Stomach (tissue), 19 donors: ENCODE results near the gene DEPDC7. TPM values are rescaled to one million over a fixed set of nuclear protein-coding genes. Genes with fewer than 3 reads are reported as not detected.
"Not testable (repeated sequence)": the region's sequence is repeated elsewhere in the genome, so short reads cannot be mapped to it uniquely, and the experiment has no call there.

Experiments
- DNase-seq, 2 donors: peaks; one replicate each; pipeline versions ENCODE4 v3.0.0 to v3.0.0-alpha.2; 2013 to 2019
- H3K27ac ChIP-seq, 5 donors: fragments of 200-600 bp in 4 of 5; sonication (generic) in 4 of 5; one replicate each; pipeline ENCODE4 v1.5.1; 2013 to 2019; ENCODE audit warnings: mild to moderate bottlenecking in 1 of 5, moderate library complexity in 1 of 5
- H3K27me3 ChIP-seq, 3 donors: fragments of 200-600 bp; sonication (generic); one replicate each; pipeline ENCODE4 v1.5.1; 2017 to 2019; ENCODE audit warnings: mixed run types in 1 of 3
- H3K36me3 ChIP-seq, 4 donors: fragments of 200-600 bp; sonication (generic); 1 replicate in 3 of 4; 2 replicates in 1 of 4; pipeline ENCODE4 v1.5.1; 2016 to 2019
- H3K4me1 ChIP-seq, 4 donors: fragments of 200-600 bp; sonication (generic); one replicate each; pipeline ENCODE4 v1.5.1; 2016 to 2019
- H3K4me3 ChIP-seq, 4 donors: fragments of 200-600 bp; sonication (generic) in 3 of 4; one replicate each; pipeline ENCODE4 v1.5.1; 2016 to 2019; ENCODE audit warnings: mild to moderate bottlenecking in 1 of 4
- H3K9me3 ChIP-seq, 4 donors: fragments of 200-600 bp; sonication (generic); one replicate each; pipeline ENCODE4 v1.5.1; 2016 to 2019
- EP300 ChIP-seq: sonication (generic); formaldehyde crosslinking; IDR thresholded peaks from one replicate; pipeline ENCODE4 v1.6.1; 2017; ENCODE audit warnings: antibody characterized with exemption
- POLR2A ChIP-seq, 4 donors: fragments of 450-650 bp; IDR thresholded peaks; one replicate each; pipeline ENCODE4 v1.6.1; 2016; ENCODE audit warnings: antibody characterized with exemption in 4 of 4, control low read depth in 2 of 4, mild to moderate bottlenecking in 1 of 4, moderate library complexity in 1 of 4
- POLR2AphosphoS5 ChIP-seq, 3 donors: sonication (generic); formaldehyde crosslinking; IDR thresholded peaks; one replicate each; pipeline ENCODE4 v1.6.1; 2016; ENCODE audit warnings: antibody characterized with exemption in 3 of 3
- WGBS, 5 donors: extraction: QIAGEN DNeasy Blood & Tissue Kit in 3 of 5; methylation state at CpG; one replicate each; pipeline versions ENCODE4 v1.1.5 to v1.1.7; 2013 to 2018; 5-methylcytosine and 5-hydroxymethylcytosine counted together
- intact Hi-C: fragments of 100-400 bp; cut with DNase I; formaldehyde crosslinking; loops from one replicate; pipeline ENCODE4 v1.15.1; 2023; ENCODE audit warnings: low total_unique reads
- long read RNA-seq, 10 donors: transcript quantifications; one replicate each; lab custom pipeline, GENCODE V29; 2026
- polyA plus RNA-seq, 3 donors: library from polyadenylated mRNA; stranded (reverse); fragments of 200-250 nt; gene quantifications; one replicate each; pipeline ENCODE4 v1.2.3, GENCODE V29; 2013
- total RNA-seq, 5 donors: library from RNA; depleted of rRNA; stranded (reverse); fragments of >200 nt; gene quantifications; one replicate each; pipeline versions ENCODE4 v1.1.0 to v1.2.3, GENCODE V29; 2014 to 2016
- TF ChIP-seq, protein P1 (sequence below), 7 experiments: fragments of 450-650 bp in 4 of 7; fragments of 200-600 bp in 3 of 7; sonication (generic) in 3 of 7; IDR thresholded peaks; one replicate each; pipeline ENCODE4 v1.5.1; 2016 to 2019; ENCODE audit warnings: antibody characterized with exemption in 7 of 7, control low read depth in 2 of 7, mild to moderate bottlenecking in 1 of 7
- donor health status: healthy with polysubstance abuse.
- donor health status: Bipolar disorder and iron deficiency.
- donor health status: healthy.

Gene DEPDC7
- total RNA-seq (10 to 100 TPM in 1 of 5 donors, 1 to 10 TPM in 4; 1.2 to 17.9 (median 2.9) TPM), polyA plus RNA-seq (1 to 10 TPM; 1.4 to 5.2 (median 1.8) TPM)
- long read RNA-seq, donor 1, result 0 reads
- long read RNA-seq, donor 2, partial matches to known transcripts, result 0 of 2 reads
- long read RNA-seq, donor 2, other reads (novel, unspliced or antisense), result 0 of 2 reads
- long read RNA-seq, donor 3, result 0 reads
- long read RNA-seq, donor 4, result 0 reads
- long read RNA-seq, donor 5, partial matches to known transcripts, result 0 of 2 reads
- long read RNA-seq, donor 5, other reads (novel, unspliced or antisense), result 0 of 2 reads
- long read RNA-seq, donor 6, partial matches to known transcripts, result 0 of 2 reads
- long read RNA-seq, donor 6, other reads (novel, unspliced or antisense), result 0 of 2 reads
- long read RNA-seq, donor 7, partial matches to known transcripts, result 0 of 2 reads
- long read RNA-seq, donor 7, other reads (novel, unspliced or antisense), result 0 of 2 reads
- long read RNA-seq, donor 8, partial matches to known transcripts, result 0 of 1 reads
- long read RNA-seq, donor 8, other reads (novel, unspliced or antisense), result 0 of 1 reads
- long read RNA-seq, donor 9, partial matches to known transcripts, result 0 of 3 reads
- long read RNA-seq, donor 9, other reads (novel, unspliced or antisense), result 0 of 3 reads
- long read RNA-seq, donor 10, partial matches to known transcripts, result 0 of 1 reads
- long read RNA-seq, donor 10, other reads (novel, unspliced or antisense), result 0 of 1 reads

DNA sequence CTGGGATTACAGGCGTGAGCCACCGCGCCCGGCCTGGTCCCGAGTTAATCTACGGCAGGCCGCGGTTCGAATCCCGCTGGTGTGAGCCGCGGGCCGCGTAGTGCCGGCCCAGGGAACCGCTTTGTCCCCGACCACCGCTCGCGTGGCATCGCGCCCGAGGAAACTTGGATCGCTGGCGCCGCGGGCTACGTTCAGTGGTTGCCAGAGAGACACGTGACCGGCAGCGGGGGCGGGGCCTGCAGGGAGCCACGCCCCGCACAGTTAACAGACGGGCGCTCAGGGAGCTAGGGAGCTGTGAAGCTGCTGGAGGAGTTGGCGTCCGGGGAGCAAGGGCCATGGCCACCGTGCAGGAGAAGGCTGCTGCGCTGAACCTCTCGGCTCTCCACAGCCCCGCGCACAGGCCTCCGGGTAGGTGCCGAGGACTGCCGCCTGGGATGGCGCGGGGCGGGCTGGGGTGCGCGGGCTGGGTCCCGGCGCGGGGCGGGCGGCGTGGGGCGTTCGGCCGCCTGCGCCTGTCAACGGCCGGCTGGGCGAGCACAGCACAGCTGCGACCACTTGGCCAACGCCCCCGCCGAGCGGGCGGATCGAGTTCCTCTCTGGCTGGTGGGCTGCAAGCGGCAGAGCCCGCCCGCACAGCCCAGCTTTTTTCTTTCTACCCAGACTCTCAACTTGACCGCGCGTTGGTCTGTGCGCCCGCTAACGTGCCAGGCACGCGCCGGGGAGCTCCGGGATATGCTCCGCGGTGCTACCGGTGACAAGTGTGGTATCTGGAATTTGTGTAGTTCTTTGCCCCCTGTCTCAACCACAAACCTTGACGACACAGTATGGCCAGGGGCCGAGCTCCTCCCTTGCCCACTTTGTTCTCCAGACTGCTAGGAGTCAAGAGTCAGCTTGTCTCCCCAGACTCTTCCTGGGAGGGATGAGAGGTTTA, at the start of gene DEPDC7:
DEPDC7 (plus strand) TSS at position 258 of the 931 bp plus-strand sequence; CDS start at position 336, 78 bp downstream.
- TF ChIP-seq POLR2AphosphoS5 (IDR thresholded peaks at IDR 0.05) (peak in 2 of 3 donors; percentile 54 to 58), POLR2A (IDR thresholded peaks at IDR 0.05) (no peak)
- Histone ChIP-seq H3K4me3 (peak within 1 kb of the TSS; percentile 62 to 85 (median 76)), H3K9me3 (no peaks in the 10 kb centered on the region), H3K4me1 (peaks cover 0 to 31% (median 16%) of the 10 kb centered on the region in 4 donors), H3K27ac (peak within 1 kb of the TSS; percentile 39 to 85 (median 54)), H3K27me3 (peaks cover 0 to 11% (median 0%) of the 10 kb centered on the region in 3 donors), H3K36me3 (no peaks in the 10 kb centered on the region)
- DNase-seq, result peak; percentile 89 to 96
- intact Hi-C loops, result no loop called here
- WGBS, 5 donors, result 3 to 7% (median 4%) methylated on average over 48 to 89 of the region's 89 CpGs

GRCh38 chr11:32968541-32968940, 47.1 kb upstream of the DEPDC7 start:
- WGBS, 5 donors, result 30 to 49% (median 39%) methylated on average over 1 of the region's 1 CpG
- no peak overlapping the region for H3K27ac ChIP-seq
- H3K4me3 ChIP-seq, result no peak overlapping the region
- H3K9me3 ChIP-seq, result no peaks in the 10 kb centered on the region
- peaks cover 8 to 67% (median 63%) of the 10 kb centered on the region in 4 donors for H3K36me3 ChIP-seq
- no peak for DNase-seq
- intact Hi-C loops, result no loop called here
- H3K4me1 ChIP-seq, result peaks cover 0 to 7% (median 0%) of the 10 kb centered on the region in 4 donors
- H3K27me3 ChIP-seq, result no peaks in the 10 kb centered on the region
- TF ChIP-seq EP300 (no peak), POLR2A (IDR thresholded peaks at IDR 0.05) (no peak), POLR2AphosphoS5 (IDR thresholded peaks at IDR 0.05) (no peak)
- TF ChIP-seq, protein P1, sequence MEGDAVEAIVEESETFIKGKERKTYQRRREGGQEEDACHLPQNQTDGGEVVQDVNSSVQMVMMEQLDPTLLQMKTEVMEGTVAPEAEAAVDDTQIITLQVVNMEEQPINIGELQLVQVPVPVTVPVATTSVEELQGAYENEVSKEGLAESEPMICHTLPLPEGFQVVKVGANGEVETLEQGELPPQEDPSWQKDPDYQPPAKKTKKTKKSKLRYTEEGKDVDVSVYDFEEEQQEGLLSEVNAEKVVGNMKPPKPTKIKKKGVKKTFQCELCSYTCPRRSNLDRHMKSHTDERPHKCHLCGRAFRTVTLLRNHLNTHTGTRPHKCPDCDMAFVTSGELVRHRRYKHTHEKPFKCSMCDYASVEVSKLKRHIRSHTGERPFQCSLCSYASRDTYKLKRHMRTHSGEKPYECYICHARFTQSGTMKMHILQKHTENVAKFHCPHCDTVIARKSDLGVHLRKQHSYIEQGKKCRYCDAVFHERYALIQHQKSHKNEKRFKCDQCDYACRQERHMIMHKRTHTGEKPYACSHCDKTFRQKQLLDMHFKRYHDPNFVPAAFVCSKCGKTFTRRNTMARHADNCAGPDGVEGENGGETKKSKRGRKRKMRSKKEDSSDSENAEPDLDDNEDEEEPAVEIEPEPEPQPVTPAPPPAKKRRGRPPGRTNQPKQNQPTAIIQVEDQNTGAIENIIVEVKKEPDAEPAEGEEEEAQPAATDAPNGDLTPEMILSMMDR (IDR thresholded peaks at IDR 0.05), result no peak

- H3K36me3 ChIP-seq, result peaks cover 17 to 77% (median 67%) of the 10 kb centered on the region in 4 donors
- 93 to 99% (median 95%) methylated on average over 3 of the region's 3 CpGs for WGBS, 5 donors
- intact Hi-C loops, DNase-seq, H3K27me3 ChIP-seq, H3K27ac ChIP-seq, H3K4me3 ChIP-seq, H3K9me3 ChIP-seq, H3K4me1 ChIP-seq: not testable (repeated sequence)
Measured at GRCh38 chr11:32972233-32972632, 43.4 kb upstream of the DEPDC7 start.

DNA sequence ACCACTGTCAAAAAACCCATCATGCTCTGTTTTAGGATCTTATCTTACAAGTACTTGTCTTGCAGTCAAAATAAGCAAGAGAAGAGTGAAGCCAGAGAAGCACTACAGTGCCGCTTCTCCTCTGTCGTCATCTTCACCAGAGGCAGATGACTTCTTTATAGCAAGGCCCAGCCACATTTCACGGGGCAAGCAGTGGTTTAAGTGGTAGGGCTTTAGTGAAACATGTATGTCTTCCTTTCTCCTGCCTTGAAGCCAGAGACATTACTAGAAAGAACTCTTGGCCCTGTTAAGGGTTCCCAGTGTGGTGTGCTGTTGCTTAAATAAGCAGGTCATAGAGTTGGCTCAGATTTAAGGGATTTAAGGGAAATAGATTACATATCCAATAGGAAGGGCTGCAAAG, 42.9 kb upstream of the DEPDC7 start:
- intact Hi-C loops, result no loop called here
- 89 to 96% (median 91%) methylated on average over 3 of the region's 3 CpGs for WGBS, 5 donors

More for the DNA sequence above, 42.9 kb upstream of the DEPDC7 start:
- TF ChIP-seq EP300 (no peak), POLR2AphosphoS5 (IDR thresholded peaks at IDR 0.05) (no peak), POLR2A (IDR thresholded peaks at IDR 0.05) (no peak)
- TF ChIP-seq, protein P1 (IDR thresholded peaks at IDR 0.05), result no peak
- H3K9me3 ChIP-seq, result no peaks in the 10 kb centered on the region
- H3K4me1 ChIP-seq, result peaks cover 0 to 7% (median 0%) of the 10 kb centered on the region in 4 donors
- no peak overlapping the region for H3K27ac ChIP-seq
- H3K27me3 ChIP-seq, result no peaks in the 10 kb centered on the region
- peaks cover 17 to 81% (median 70%) of the 10 kb centered on the region in 4 donors for H3K36me3 ChIP-seq
- H3K4me3 ChIP-seq, result no peak overlapping the region
- DNase-seq, result no peak
